K562 (cell line): ENCODE data around the gene TDRD3. TPM values are rescaled to one million over a fixed set of nuclear protein-coding genes. Genes with fewer than 3 reads are reported as not detected.

Experiments
- ATAC-seq: fragments of 200-7000 bp; cut with Tn5 transposase; 3 replicates; pipeline ENCODE4 v1.9.1; 2020; ENCODE audit warnings: moderate library complexity
- BruUV-seq: library from RNA; stranded (reverse); fragments of 400-500 nt; replicated peaks from 2 replicates; lab custom pipeline; 2021; lab: Mats Ljungman, UMichigan
- CTCF ChIA-PET: fragments of 300-600 bp; formaldehyde crosslinking; extraction: SDS; loops from one replicate; lab custom pipeline; 2021; ENCODE audit warnings: low intra/inter-chr PET ratio; lab: Yijun Ruan, JAX
- POLR2A ChIA-PET: fragments of 300-600, 350-650 bp; sonication (Branson Sonifier 250); formaldehyde crosslinking; extraction: SDS; loops from one replicate; lab custom pipeline; 2021; ENCODE audit warnings: antibody characterized with exemption, inconsistent platforms; lab: Yijun Ruan, JAX
- DNase-seq, 4 experiments: peaks; one replicate each; pipeline versions ENCODE4 v3.0.0 to v3.0.0-alpha.2; 2011 to 2018; ENCODE audit warnings: low spot score in 3 of 4, mixed read lengths in 3 of 4; ENCODE audit errors: extremely low read depth in 1 of 4
- FAIRE-seq: peaks from 2 replicates; lab custom pipeline; 2011; peaks lifted over from hg19 to GRCh38; lab: Jason Lieb, UNC
- H2AFZ ChIP-seq: 2 replicates; pipeline ENCODE4 v1.6.0; 2011; ENCODE audit warnings: low read depth, low read length, control low read depth, inconsistent platforms
- H3K27ac ChIP-seq: fragments of 200-600 bp; 3 replicates; pipeline ENCODE4 v1.8.0; 2011; ENCODE audit warnings: low read depth, mild to moderate bottlenecking, control low read depth, inconsistent platforms, low read length, moderate library complexity, mixed read lengths; ENCODE audit errors: extremely low read depth
- H3K27me3 ChIP-seq, 2 experiments: fragments of 300-600 bp in 1 of 2; 2 replicates in 1 of 2; 3 replicates in 1 of 2; pipeline versions ENCODE4 v1.6.0 to v1.8.0; 2011; ENCODE audit warnings: inconsistent platforms in 2 of 2, low read length in 2 of 2, mild to moderate bottlenecking in 1 of 2, mixed read lengths in 1 of 2, moderate library complexity in 1 of 2; ENCODE audit not compliant: control insufficient read depth in 2 of 2, insufficient read depth in 2 of 2
- H3K36me3 ChIP-seq: fragments of 300-600 bp; 3 replicates; pipeline ENCODE4 v1.8.0; 2011; ENCODE audit warnings: mild to moderate bottlenecking, low read length, inconsistent platforms; ENCODE audit not compliant: control insufficient read depth, insufficient read depth
- H3K4me1 ChIP-seq, 2 experiments: fragments of 200-600 bp in 1 of 2; replicated peaks in 1 of 2; 2 replicates in 1 of 2; 3 replicates in 1 of 2; pipeline versions ENCODE4 v1.5.1 to v1.8.0; 2011; ENCODE audit warnings: inconsistent platforms in 2 of 2, low read length in 2 of 2, mild to moderate bottlenecking in 1 of 2, mixed read lengths in 1 of 2, moderate library complexity in 1 of 2; ENCODE audit not compliant: control insufficient read depth in 2 of 2, insufficient read depth in 2 of 2
- H3K4me2 ChIP-seq: 2 replicates; pipeline ENCODE4 v1.6.1; 2011; ENCODE audit warnings: low read length, control low read depth, inconsistent platforms, mixed read lengths; ENCODE audit not compliant: insufficient read depth
- H3K4me3 ChIP-seq: fragments of 200-600 bp; sonication (generic), shearing (Covaris generic); 2 replicates; pipeline ENCODE4 v1.5.1; 2016; ENCODE audit warnings: control low read depth, inconsistent platforms
- H3K79me2 ChIP-seq: fragments of 200-600 bp; 3 replicates; pipeline ENCODE4 v1.8.0; 2011; ENCODE audit warnings: low read length, inconsistent platforms; ENCODE audit not compliant: control insufficient read depth, insufficient read depth
- H3K9ac ChIP-seq, 2 experiments: 2 replicates each; pipeline versions ENCODE4 v1.6.0 to v1.6.1; 2011; ENCODE audit warnings: low read depth in 2 of 2, low read length in 2 of 2, control low read depth in 1 of 2, inconsistent platforms in 1 of 2, mild to moderate bottlenecking in 1 of 2, mixed read lengths in 1 of 2; ENCODE audit not compliant: insufficient read depth in 1 of 2
- H3K9me1 ChIP-seq: one replicate; pipeline ENCODE4 v1.6.0; 2011; ENCODE audit warnings: inconsistent platforms, mild to moderate bottlenecking, low read length, moderate library complexity; ENCODE audit not compliant: control insufficient read depth, insufficient read depth
- H3K9me3 ChIP-seq: replicated peaks from 2 replicates; pipeline ENCODE4 v1.5.1; 2011; ENCODE audit warnings: low read depth, low read length, inconsistent platforms; ENCODE audit not compliant: control insufficient read depth, insufficient read depth
- H4K20me1 ChIP-seq: replicated peaks from 2 replicates; pipeline ENCODE4 v1.6.1; 2011; ENCODE audit warnings: low read length, inconsistent platforms, mixed read lengths; ENCODE audit not compliant: control insufficient read depth, insufficient read depth
- BRD9 ChIP-seq: fragments of 450-650 bp; IDR thresholded peaks from 2 replicates; pipeline ENCODE4 v1.6.1; 2018; ENCODE audit warnings: low read depth; ENCODE audit not compliant: partially characterized antibody
- COPS2 ChIP-seq: fragments of 450-650 bp; conservative IDR thresholded peaks from 2 replicates; pipeline ENCODE4 v1.6.1; 2016; ENCODE audit warnings: mild to moderate bottlenecking, moderate library complexity
- CSDE1 ChIP-seq, 2 experiments: fragments of 450-650 bp; IDR thresholded peaks; 2 replicates each; pipeline ENCODE4 v1.6.1; 2016; ENCODE audit warnings: mild to moderate bottlenecking in 1 of 2
- HCFC1 ChIP-seq: IDR thresholded peaks from 2 replicates; pipeline ENCODE4 v1.6.1; 2012; ENCODE audit warnings: low read depth, low read length, improper control_type of control experiment
- MTA3 ChIP-seq: fragments of 450-650 bp; formaldehyde crosslinking; IDR thresholded peaks from 2 replicates; pipeline ENCODE4 v1.6.1; 2017; ENCODE audit warnings: mild to moderate bottlenecking, borderline replicate concordance
- RBM15 ChIP-seq: fragments of 200-400 bp; formaldehyde crosslinking; IDR thresholded peaks from 2 replicates; pipeline ENCODE4 v1.6.1; 2018; ENCODE audit warnings: mild to moderate bottlenecking, low read length, moderate library complexity; ENCODE audit not compliant: insufficient read depth
- RBM17 ChIP-seq: fragments of 200-400 bp; formaldehyde crosslinking; IDR thresholded peaks from 2 replicates; pipeline ENCODE4 v1.6.1; 2017; ENCODE audit warnings: low read depth, mild to moderate bottlenecking, low read length, borderline replicate concordance
- SMARCC2 ChIP-seq: fragments of 450-650 bp; IDR thresholded peaks from 2 replicates; pipeline ENCODE4 v1.6.1; 2017; ENCODE audit warnings: antibody characterized with exemption, moderate library complexity, mild to moderate bottlenecking, low read depth
- YBX1 ChIP-seq: fragments of 450-650 bp; IDR thresholded peaks from 2 replicates; pipeline ENCODE4 v1.7.1; 2016; ENCODE audit warnings: mild to moderate bottlenecking
- ZNF316 ChIP-seq: fragments of 450-650 bp; IDR thresholded peaks from 2 replicates; pipeline ENCODE4 v1.6.1; 2016
- ZNF778 ChIP-seq: fragments of 450-650 bp; formaldehyde crosslinking; IDR thresholded peaks from 2 replicates; pipeline ENCODE4 v1.4.0; 2020; ENCODE audit warnings: mild to moderate bottlenecking, moderate library complexity
- WGBS: fragments of 100-300 bp; shearing (Covaris generic); methylation state at CpG from one replicate; pipeline ENCODE4 v1.1.6; 2016; ENCODE audit warnings: low coverage, mixed read lengths; ENCODE audit not compliant: insufficient coverage; ENCODE audit errors: missing lambda C conversion rate; 5-methylcytosine and 5-hydroxymethylcytosine counted together
- in situ Hi-C: fragments of 300-500 bp; cut with MboI; formaldehyde crosslinking; loops from 4 replicates; pipeline ENCODE4 v1.15.0; 2018; ENCODE audit warnings: inconsistent platforms, mixed read lengths
- intact Hi-C: fragments of 100-400 bp; cut with micrococcal nuclease; formaldehyde crosslinking; loops from 2 replicates; pipeline ENCODE4 v1.14.2; 2022
- polyA plus RNA-seq, 8 experiments: library from polyadenylated mRNA; depleted of rRNA in 4 of 8; stranded (reverse) in 5 of 8; unstranded in 3 of 8; fragments of >200 nt; fragmentation: Nextera tagmentation in 2 of 8; fragmentation: Illumina TruSeq in 1 of 8; extraction: Ambion mirVana in 2 of 8; extraction: Trizol in 1 of 8; gene quantifications; 2 replicates each; pipeline versions ENCODE4 v1.2.1 to v1.2.3, GENCODE V29; 2011 to 2014; ENCODE audit warnings: inconsistent platforms in 1 of 8, missing spikeins in 1 of 8
- total RNA-seq, 7 experiments: library from RNA; depleted of rRNA in 6 of 7; stranded (reverse); fragments of >200 nt in 6 of 7; fragmentation: Illumina TruSeq in 2 of 7; extraction: Trizol in 2 of 7; gene quantifications; 2 replicates each; pipeline versions ENCODE4 v1.2.1 to v1.2.3, GENCODE V29; 2011 to 2021; ENCODE audit warnings: low replicate concordance in 1 of 7
- TF ChIP-seq, protein P1 (sequence below): fragments of 250-450 bp; sonication (Bioruptor Pico); IDR thresholded peaks from 2 replicates; pipeline ENCODE4 v1.5.0; 2022; ENCODE audit warnings: mild to moderate bottlenecking
- TF ChIP-seq, protein P2 (sequence below): fragments of 450-650 bp; IDR thresholded peaks from 2 replicates; pipeline ENCODE4 v1.6.1; 2016; ENCODE audit warnings: antibody characterized with exemption
- TF ChIP-seq, protein P3 (sequence below): fragments of 250-450 bp; sonication (Bioruptor Pico); IDR thresholded peaks from 2 replicates; pipeline ENCODE4 v1.5.0; 2021; ENCODE audit warnings: mild to moderate bottlenecking, moderate library complexity
- TF ChIP-seq, protein P4 (sequence below): fragments of 250-450 bp; sonication (Bioruptor Pico); IDR thresholded peaks from 2 replicates; pipeline ENCODE4 v1.5.0; 2021

Gene TDRD3
- total and polyA plus RNA-seq, 9 of the 15 experiments (the other 6 are each of a cell fraction or from before 2014, with no cell fraction given) = 3.6 to 16.4 (median 9.5) TPM

DNA sequence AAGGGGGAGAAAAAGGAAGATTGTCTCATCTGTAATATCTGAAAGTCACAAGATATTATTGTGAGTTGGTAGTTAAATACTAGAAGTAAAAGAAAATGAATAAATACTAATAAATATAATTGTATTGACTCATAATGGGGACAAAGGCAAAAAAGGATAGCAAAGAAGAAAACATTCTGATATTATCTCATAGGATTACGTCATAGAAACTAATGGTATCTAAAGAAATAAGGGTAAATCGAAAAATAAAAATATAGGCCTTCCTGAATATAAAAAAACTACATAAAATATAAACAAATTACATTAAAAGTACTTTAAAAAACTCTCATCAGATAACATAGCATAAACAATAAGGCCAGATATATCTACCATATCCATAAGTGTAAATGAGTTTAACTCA lies 38.6 kb upstream of the TDRD3 start:
- H3K9me1 ChIP-seq = no peaks in the 10 kb centered on the region
- 4% methylated on average over 2 of the region's 2 CpGs for WGBS
- no peak overlapping the region for H3K4me2 ChIP-seq
- H3K4me1 ChIP-seq = no peaks in the 10 kb centered on the region
- H3K36me3 ChIP-seq = no peaks in the 10 kb centered on the region
- no peak for FAIRE-seq
- no peak overlapping the region for H3K4me3 ChIP-seq
- in situ Hi-C loops (no loop called here), intact Hi-C loops (no loop called here)
- no TSS peak for BruUV-seq
- DNase-seq = no peak
- no peaks in the 10 kb centered on the region for H3K79me2 ChIP-seq
- POLR2A ChIA-PET = no interaction called here
- H3K9me3 ChIP-seq = no peaks in the 10 kb centered on the region
- H4K20me1 ChIP-seq = no peaks in the 10 kb centered on the region
- CTCF ChIA-PET = no interaction called here
- no peak for ATAC-seq
- no peak overlapping the region for H3K27ac ChIP-seq
- no peak overlapping the region for H3K9ac ChIP-seq
- H3K27me3 ChIP-seq = no peaks in the 10 kb centered on the region; a peak in 1 of 5 replicates
- H2AFZ ChIP-seq = no peak overlapping the region
- TF ChIP-seq, protein P1, sequence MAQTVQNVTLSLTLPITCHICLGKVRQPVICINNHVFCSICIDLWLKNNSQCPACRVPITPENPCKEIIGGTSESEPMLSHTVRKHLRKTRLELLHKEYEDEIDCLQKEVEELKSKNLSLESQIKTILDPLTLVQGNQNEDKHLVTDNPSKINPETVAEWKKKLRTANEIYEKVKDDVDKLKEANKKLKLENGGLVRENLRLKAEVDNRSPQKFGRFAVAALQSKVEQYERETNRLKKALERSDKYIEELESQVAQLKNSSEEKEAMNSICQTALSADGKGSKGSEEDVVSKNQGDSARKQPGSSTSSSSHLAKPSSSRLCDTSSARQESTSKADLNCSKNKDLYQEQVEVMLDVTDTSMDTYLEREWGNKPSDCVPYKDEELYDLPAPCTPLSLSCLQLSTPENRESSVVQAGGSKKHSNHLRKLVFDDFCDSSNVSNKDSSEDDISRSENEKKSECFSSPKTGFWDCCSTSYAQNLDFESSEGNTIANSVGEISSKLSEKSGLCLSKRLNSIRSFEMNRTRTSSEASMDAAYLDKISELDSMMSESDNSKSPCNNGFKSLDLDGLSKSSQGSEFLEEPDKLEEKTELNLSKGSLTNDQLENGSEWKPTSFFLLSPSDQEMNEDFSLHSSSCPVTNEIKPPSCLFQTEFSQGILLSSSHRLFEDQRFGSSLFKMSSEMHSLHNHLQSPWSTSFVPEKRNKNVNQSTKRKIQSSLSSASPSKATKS = no peak
- TF ChIP-seq BRD9 (no peak), RBM15 (no peak), RBM17 (no peak), MTA3 (no peak), HCFC1 (no peak), YBX1 (no peak), SMARCC2 (no peak), CSDE1 (IDR thresholded peaks at IDR 0.05) (no peak), ZNF316 (no peak), COPS2 (no peak), ZNF778 (no peak)
- TF ChIP-seq, protein P2, sequence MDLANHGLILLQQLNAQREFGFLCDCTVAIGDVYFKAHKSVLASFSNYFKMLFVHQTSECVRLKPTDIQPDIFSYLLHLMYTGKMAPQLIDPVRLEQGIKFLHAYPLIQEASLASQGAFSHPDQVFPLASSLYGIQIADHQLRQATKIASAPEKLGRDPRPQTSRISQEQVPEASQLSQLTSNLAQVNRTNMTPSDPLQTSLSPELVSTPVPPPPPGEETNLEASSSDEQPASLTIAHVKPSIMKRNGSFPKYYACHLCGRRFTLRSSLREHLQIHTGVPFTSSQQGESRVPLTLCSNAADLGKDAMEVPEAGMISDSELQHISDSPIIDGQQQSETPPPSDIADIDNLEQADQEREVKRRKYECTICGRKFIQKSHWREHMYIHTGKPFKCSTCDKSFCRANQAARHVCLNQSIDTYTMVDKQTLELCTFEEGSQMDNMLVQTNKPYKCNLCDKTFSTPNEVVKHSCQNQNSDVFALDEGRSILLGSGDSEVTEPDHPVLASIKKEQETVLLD = no peak
- TF ChIP-seq, protein P3, sequence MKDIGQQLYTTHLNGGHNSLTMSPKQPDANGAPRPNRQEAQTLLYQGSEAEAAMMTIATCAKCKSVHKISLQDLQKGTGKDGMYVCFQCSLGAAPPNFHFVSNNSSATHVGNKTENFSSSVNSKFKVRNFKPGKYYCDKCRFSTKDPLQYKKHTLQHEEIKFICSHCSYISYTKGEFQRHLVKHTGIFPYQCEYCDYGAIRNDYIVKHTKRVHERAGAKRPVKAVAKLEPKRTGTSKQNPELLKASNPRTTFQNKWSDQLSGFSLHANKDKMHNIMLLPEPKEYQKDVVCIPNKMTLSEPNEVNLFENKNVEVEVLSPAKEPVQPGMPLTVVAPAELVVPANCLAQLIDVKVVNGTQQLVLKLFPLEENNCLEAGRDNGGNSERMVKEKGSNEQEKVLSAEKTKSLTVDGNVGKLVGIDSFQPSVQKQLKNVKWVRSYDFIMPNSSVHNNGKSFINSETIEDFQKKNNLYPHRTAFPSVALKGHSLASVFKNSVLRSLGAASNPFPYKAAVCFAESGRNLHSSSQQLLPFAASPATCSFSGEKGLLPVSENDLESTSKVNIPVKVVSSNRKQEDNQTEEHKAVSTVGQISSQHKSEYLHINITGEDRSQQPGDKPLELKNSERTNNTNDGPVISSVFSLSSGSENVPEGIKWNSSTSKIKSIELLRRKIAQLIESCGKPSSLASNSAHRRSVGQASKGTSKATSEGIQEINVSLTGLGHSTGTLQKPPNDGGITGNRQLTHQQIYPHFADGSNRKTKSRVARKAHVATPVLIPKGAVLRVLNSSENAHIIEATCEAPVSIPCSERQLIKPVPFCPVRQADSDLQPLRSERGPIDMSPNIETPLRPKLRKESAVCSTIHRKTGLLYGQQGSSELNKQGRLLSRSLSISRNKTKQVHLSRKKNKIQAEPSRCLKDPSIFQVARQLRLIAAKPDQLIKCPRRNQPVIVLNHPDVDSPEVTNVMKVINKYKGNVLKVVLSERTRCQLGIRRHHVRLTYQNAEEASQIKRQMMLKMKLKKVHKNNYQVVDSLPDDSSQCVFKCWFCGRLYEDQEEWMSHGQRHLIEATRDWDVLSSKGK = no peak
- TF ChIP-seq, protein P4, sequence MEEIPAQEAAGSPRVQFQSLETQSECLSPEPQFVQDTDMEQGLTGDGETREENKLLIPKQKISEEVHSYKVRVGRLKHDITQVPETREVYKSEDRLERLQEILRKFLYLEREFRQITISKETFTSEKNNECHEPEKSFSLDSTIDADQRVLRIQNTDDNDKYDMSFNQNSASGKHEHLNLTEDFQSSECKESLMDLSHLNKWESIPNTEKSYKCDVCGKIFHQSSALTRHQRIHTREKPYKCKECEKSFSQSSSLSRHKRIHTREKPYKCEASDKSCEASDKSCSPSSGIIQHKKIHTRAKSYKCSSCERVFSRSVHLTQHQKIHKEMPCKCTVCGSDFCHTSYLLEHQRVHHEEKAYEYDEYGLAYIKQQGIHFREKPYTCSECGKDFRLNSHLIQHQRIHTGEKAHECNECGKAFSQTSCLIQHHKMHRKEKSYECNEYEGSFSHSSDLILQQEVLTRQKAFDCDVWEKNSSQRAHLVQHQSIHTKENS (CRISPR knock-in tag) = no peak
